Measurements from ENCODE around the gene GRAMD1B. TPM values are rescaled to one million over a fixed set of nuclear protein-coding genes. Genes with fewer than 3 reads are reported as not detected.

GRAMD1B gene
- total RNA-seq, 2 donors from 2014 or later, result 28.8 to 39.6 TPM

- peaks cover 28% of the 10 kb centered on the region for H3K4me1 Mint-ChIP-seq
- WGBS, 2 experiments (ENCODE audit: insufficient coverage in 1 of 2, insufficient read length in 1 of 2), result 81 to 82% methylated on average over 4 to 5 of the region's 5 CpGs
- no peak for DNase-seq
- H3K9ac ChIP-seq (ENCODE audit: extremely low read depth, low read length, poor library complexity, severe bottlenecking), result no peak overlapping the region
- H3K9me3 ChIP-seq (ENCODE audit: control insufficient read depth, low read length), result no peaks in the 10 kb centered on the region
- no peak overlapping the region for H3K27ac ChIP-seq (ENCODE audit: low read depth, low read length)
- no peaks in the 10 kb centered on the region for H3K4me1 ChIP-seq (ENCODE audit: control insufficient read depth, insufficient read depth, low read length)
- TF ChIP-seq CTCF (conservative IDR thresholded peaks at IDR 0.05), result no peak
- H3K27me3 ChIP-seq (ENCODE audit: control insufficient read depth, insufficient read depth, low read length, poor library complexity, severe bottlenecking), result peaks cover 12% of the 10 kb centered on the region
- peaks cover 9% of the 10 kb centered on the region for H3K36me3 Mint-ChIP-seq (ENCODE audit: low read depth)
- peak overlapping the region; percentile 82 for H3K27ac Mint-ChIP-seq
- peak overlapping the region; percentile 96 for H3K4me3 ChIP-seq (ENCODE audit: low read length)
- peaks cover 4% of the 10 kb centered on the region for H3K36me3 ChIP-seq (ENCODE audit: control insufficient read depth, insufficient read depth, low read length)
- H3K27me3 Mint-ChIP-seq (ENCODE audit: insufficient read depth), result peaks cover 69% of the 10 kb centered on the region
- H3K9me3 Mint-ChIP-seq, result no peaks in the 10 kb centered on the region
- peak overlapping the region; percentile 78 for H3K4me3 Mint-ChIP-seq
Measured at GRCh38 chr11:123429336-123429735, 733 bp upstream of the GRAMD1B start.

- WGBS, 2 experiments (ENCODE audit: insufficient coverage in 1 of 2, insufficient read length in 1 of 2), result 2 to 8% methylated on average over 26 to 65 of the region's 68 CpGs
- peak overlapping the region; percentile 78 for H3K4me3 Mint-ChIP-seq
- Histone ChIP-seq H3K9ac (ENCODE audit: extremely low read depth, low read length, poor library complexity, severe bottlenecking) (peak overlapping the region; percentile 72), H3K36me3 (ENCODE audit: control insufficient read depth, insufficient read depth, low read length) (peaks cover 8% of the 10 kb centered on the region), H3K4me3 (ENCODE audit: low read length) (peak overlapping the region; percentile 96), H3K4me1 (ENCODE audit: control insufficient read depth, insufficient read depth, low read length) (no peaks in the 10 kb centered on the region), H3K27ac (ENCODE audit: low read depth, low read length) (peak overlapping the region; percentile 29), H3K9me3 (ENCODE audit: control insufficient read depth, low read length) (no peaks in the 10 kb centered on the region), H3K27me3 (ENCODE audit: control insufficient read depth, insufficient read depth, low read length, poor library complexity, severe bottlenecking) (no peaks in the 10 kb centered on the region)
- peak overlapping the region; percentile 85 for H3K27ac Mint-ChIP-seq
- no peak for TF ChIP-seq CTCF (conservative IDR thresholded peaks at IDR 0.05)
- no peaks in the 10 kb centered on the region for H3K9me3 Mint-ChIP-seq
- H3K36me3 Mint-ChIP-seq (ENCODE audit: low read depth), result peaks cover 9% of the 10 kb centered on the region
- peaks cover 53% of the 10 kb centered on the region for H3K27me3 Mint-ChIP-seq (ENCODE audit: insufficient read depth)
- H3K4me1 Mint-ChIP-seq, result peaks cover 32% of the 10 kb centered on the region
- peak; percentile 88 for DNase-seq
Measured at GRCh38 chr11:123430721-123431497, 840 bp downstream of the GRAMD1B start.

GRCh38 chr11:123431619-123432018 is 1.6 kb downstream of the GRAMD1B start:
- peaks cover 33% of the 10 kb centered on the region for H3K4me1 Mint-ChIP-seq
- H3K36me3 ChIP-seq (ENCODE audit: control insufficient read depth, insufficient read depth, low read length), result peaks cover 15% of the 10 kb centered on the region
- H3K9me3 Mint-ChIP-seq, result no peaks in the 10 kb centered on the region
- H3K9ac ChIP-seq (ENCODE audit: extremely low read depth, low read length, poor library complexity, severe bottlenecking), result peak overlapping the region; percentile 72
- WGBS, 2 experiments (ENCODE audit: insufficient coverage in 1 of 2, insufficient read length in 1 of 2), result 46 to 57% methylated on average over 6 to 7 of the region's 7 CpGs
- no peak overlapping the region for H3K27ac Mint-ChIP-seq
- no peaks in the 10 kb centered on the region for H3K4me1 ChIP-seq (ENCODE audit: control insufficient read depth, insufficient read depth, low read length)
- H3K36me3 Mint-ChIP-seq (ENCODE audit: low read depth), result peaks cover 15% of the 10 kb centered on the region
- no peak overlapping the region for H3K27ac ChIP-seq (ENCODE audit: low read depth, low read length)
- no peaks in the 10 kb centered on the region for H3K27me3 ChIP-seq (ENCODE audit: control insufficient read depth, insufficient read depth, low read length, poor library complexity, severe bottlenecking)
- peak overlapping the region; percentile 78 for H3K4me3 Mint-ChIP-seq
- no peaks in the 10 kb centered on the region for H3K9me3 ChIP-seq (ENCODE audit: control insufficient read depth, low read length)
- H3K4me3 ChIP-seq (ENCODE audit: low read length), result peak overlapping the region; percentile 96
- H3K27me3 Mint-ChIP-seq (ENCODE audit: insufficient read depth), result peaks cover 46% of the 10 kb centered on the region
- no peak for TF ChIP-seq CTCF (conservative IDR thresholded peaks at IDR 0.05)
- peak; percentile 61 for DNase-seq
